KMS-11 (cell line): ENCODE data around the gene TRPM2.

Experiments used
- H2AFZ ChIP-seq: fragments of 200-600 bp; sonication (generic); 2 replicates; pipeline ENCODE4 v1.6.1; 2016; ENCODE audit warnings: antibody characterized with exemption, mixed run types, low read depth
- H3K27ac ChIP-seq: fragments of 200-600 bp; sonication (generic); 2 replicates; pipeline ENCODE4 v1.6.1; 2016; ENCODE audit warnings: mild to moderate bottlenecking, mixed run types
- H3K27me3 ChIP-seq: fragments of 200-600 bp; sonication (generic); 2 replicates; pipeline ENCODE4 v1.6.1; 2017; ENCODE audit warnings: mild to moderate bottlenecking, low read depth, mixed run types, moderate library complexity; ENCODE audit not compliant: insufficient read depth
- H3K36me3 ChIP-seq: fragments of 200-600 bp; sonication (generic); 2 replicates; pipeline ENCODE4 v1.6.1; 2017; ENCODE audit warnings: mild to moderate bottlenecking, mixed run types; ENCODE audit not compliant: insufficient read depth
- H3K4me1 ChIP-seq: fragments of 200-600 bp; sonication (generic); 2 replicates; pipeline ENCODE4 v1.6.1; 2016; ENCODE audit warnings: mild to moderate bottlenecking, low read depth, mixed run types; ENCODE audit not compliant: poor library complexity, severe bottlenecking
- H3K4me2 ChIP-seq: fragments of 200-600 bp; sonication (generic); 2 replicates; pipeline ENCODE4 v1.7.0; 2016; ENCODE audit warnings: mild to moderate bottlenecking, mixed run types
- H3K4me3 ChIP-seq: fragments of 200-600 bp; sonication (generic); IDR thresholded peaks from 2 replicates; pipeline ENCODE4 v1.6.1; 2017; ENCODE audit warnings: low read depth, low read length, mixed read lengths; ENCODE audit not compliant: insufficient read depth
- H3K79me2 ChIP-seq: fragments of 200-600 bp; sonication (generic); 2 replicates; pipeline ENCODE4 v1.6.1; 2016; ENCODE audit warnings: low read depth, mixed run types; ENCODE audit not compliant: insufficient read depth
- H3K9ac ChIP-seq: fragments of 200-600 bp; sonication (generic); 2 replicates; pipeline ENCODE4 v1.6.1; 2016; ENCODE audit warnings: mild to moderate bottlenecking, mixed run types
- H4K20me1 ChIP-seq: fragments of 200-600 bp; sonication (generic); 2 replicates; pipeline ENCODE4 v1.6.1; 2016; ENCODE audit warnings: mild to moderate bottlenecking, mixed run types; ENCODE audit not compliant: insufficient read depth
- TF ChIP-seq, protein P1 (sequence below): fragments of 200-600 bp; sonication (generic); conservative IDR thresholded peaks from 2 replicates; pipeline ENCODE4 v1.6.1; 2017; ENCODE audit warnings: low read depth, mild to moderate bottlenecking, antibody characterized with exemption, low read length, moderate library complexity, mixed read lengths

TRPM2 gene

DNA sequence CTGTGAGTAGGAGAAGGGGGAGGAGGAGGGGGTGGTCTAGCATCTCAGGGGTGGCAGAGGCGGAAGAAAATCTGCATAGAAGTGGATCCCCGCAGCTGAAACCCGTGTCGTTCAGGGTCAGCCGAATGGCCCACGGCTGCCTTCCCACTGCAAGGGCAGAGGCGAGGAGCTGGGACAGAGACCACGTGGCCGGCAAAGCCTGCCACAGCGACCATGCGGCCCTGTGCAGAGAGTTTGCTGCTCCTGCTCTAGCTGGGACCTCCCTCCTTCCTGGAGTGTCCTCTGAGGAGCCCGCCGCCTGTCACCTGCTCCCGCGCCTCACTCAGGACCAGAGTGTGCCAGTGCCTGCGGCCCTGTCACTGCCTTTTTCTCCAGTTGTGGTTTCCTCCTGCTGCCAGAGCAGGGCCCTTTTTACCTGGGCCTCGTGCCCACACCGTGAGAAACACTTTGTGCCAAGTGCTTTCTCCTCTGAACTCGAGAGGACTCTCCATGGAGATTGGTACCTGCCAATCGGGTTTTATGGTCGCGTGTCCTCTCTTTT is 5.4 kb upstream of the TRPM2 start:
- Histone ChIP-seq H3K79me2 (no peaks in the 10 kb centered on the region), H3K27me3 (peaks cover 75% of the 10 kb centered on the region), H3K4me1 (no peaks in the 10 kb centered on the region), H3K4me2 (no peak overlapping the region), H3K4me3 (no peak overlapping the region), H3K9ac (no peak overlapping the region), H4K20me1 (no peaks in the 10 kb centered on the region), H3K36me3 (no peaks in the 10 kb centered on the region), H3K27ac (no peak overlapping the region), H2AFZ (no peak overlapping the region)
- TF ChIP-seq, protein P1, sequence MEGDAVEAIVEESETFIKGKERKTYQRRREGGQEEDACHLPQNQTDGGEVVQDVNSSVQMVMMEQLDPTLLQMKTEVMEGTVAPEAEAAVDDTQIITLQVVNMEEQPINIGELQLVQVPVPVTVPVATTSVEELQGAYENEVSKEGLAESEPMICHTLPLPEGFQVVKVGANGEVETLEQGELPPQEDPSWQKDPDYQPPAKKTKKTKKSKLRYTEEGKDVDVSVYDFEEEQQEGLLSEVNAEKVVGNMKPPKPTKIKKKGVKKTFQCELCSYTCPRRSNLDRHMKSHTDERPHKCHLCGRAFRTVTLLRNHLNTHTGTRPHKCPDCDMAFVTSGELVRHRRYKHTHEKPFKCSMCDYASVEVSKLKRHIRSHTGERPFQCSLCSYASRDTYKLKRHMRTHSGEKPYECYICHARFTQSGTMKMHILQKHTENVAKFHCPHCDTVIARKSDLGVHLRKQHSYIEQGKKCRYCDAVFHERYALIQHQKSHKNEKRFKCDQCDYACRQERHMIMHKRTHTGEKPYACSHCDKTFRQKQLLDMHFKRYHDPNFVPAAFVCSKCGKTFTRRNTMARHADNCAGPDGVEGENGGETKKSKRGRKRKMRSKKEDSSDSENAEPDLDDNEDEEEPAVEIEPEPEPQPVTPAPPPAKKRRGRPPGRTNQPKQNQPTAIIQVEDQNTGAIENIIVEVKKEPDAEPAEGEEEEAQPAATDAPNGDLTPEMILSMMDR = no peak

DNA sequence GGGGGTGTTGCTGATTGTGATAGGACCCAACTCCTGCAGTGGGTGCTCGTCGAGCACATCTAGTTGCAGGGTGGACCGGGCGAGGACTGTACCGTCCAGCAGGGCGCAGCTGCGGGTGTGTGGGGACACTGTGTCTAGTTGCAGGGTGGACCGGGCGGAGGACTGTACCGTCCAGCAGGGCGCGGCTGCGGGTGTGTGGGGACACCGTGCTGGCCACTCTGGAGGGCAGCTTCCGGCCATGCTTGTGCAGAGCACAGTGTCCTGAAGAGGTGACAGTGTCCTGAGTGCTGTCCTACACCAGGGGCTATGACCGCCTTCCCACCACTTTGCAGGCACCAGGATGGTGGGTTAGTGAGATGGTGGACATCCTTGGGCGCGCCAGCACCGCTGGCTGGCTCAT is 4.6 kb upstream of the TRPM2 start:
- Histone ChIP-seq H4K20me1 (no peaks in the 10 kb centered on the region), H2AFZ (no peak overlapping the region), H3K9ac (no peak overlapping the region), H3K79me2 (no peaks in the 10 kb centered on the region), H3K4me2 (no peak overlapping the region), H3K4me1 (no peaks in the 10 kb centered on the region), H3K27ac (no peak overlapping the region), H3K27me3 (peaks cover 75% of the 10 kb centered on the region), H3K36me3 (no peaks in the 10 kb centered on the region), H3K4me3 (no peak overlapping the region)
- TF ChIP-seq, protein P1 = no peak

DNA sequence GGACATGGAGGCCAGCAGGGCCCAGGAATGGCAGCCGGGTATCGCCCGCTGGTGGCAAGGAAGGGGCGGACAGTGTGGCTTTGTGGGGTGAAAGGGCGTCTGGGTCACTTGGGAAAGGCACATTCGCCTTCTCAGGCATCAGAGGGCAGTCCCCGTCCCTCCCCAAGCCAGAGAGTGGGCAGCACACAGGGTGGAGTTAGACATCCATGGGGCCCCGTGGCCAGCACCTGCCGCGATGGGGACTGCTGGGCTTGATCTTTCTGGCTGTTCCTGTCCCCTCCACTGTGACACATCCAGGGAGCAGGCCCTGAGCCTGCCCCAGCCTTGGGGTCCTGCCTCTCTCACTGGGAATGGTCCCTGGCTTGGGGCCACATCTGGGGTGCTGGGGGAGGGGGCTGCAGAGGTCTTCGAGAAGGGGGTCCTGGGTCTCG is 4.0 kb upstream of the TRPM2 start:
- TF ChIP-seq, protein P1 = no peak
- H3K9ac ChIP-seq = no peak overlapping the region

DNA sequence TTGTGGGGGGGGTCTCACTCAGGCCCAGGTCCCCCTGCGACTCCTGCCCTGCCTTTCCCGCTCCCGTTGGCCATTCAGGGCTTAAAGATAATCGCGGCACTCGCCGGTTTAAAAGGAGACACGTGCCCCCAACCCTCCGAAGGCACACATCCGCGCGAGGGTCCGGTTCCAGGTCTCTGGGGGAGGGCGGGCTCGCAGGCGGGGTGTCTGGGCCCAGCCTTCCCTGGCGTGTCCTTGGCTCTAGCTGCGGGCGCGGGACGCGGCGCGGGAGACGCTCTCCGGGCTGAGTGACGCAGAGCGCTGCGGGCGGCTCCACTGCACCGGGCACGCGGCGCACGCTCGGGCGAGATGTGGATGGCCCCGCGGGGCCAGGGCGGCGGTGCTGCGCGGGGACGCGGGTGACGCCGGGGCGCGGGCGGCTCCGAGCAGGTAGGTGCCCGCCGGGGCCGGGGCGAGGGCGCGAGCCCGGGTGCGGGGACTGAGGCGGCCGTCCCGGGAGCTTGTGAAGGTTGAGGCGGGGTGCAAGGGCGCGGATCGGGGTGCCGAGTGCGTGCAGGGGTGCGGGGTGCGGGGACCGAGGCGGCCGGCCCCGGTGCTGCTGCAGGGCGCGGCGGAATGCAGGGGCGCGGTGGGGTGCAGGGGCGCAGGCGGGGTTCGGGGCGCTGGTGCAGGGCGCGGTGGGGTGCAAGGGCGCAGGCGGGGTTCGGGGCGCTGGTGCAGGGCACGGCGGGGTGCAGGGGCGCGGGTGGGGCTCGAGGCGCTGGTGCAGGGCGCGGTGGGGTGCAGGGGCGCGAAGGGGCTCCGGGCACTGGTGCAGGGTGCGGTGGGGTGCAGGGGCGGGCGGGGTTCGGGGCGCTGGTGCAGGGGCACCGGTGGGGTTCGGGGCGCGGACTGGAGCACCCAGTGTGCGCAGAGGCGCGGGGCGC is 3.3 kb upstream of the TRPM2 start:
- H3K27me3 ChIP-seq = peaks cover 75% of the 10 kb centered on the region
- H4K20me1 ChIP-seq = no peaks in the 10 kb centered on the region
- no peaks in the 10 kb centered on the region for H3K36me3 ChIP-seq

More for the DNA sequence above, 4.0 kb upstream of the TRPM2 start:
- no peaks in the 10 kb centered on the region for H3K4me1 ChIP-seq
- H3K4me3 ChIP-seq = no peak overlapping the region
- no peak overlapping the region for H3K4me2 ChIP-seq
- no peak overlapping the region for H3K27ac ChIP-seq
- peaks cover 75% of the 10 kb centered on the region for H3K27me3 ChIP-seq
- H3K36me3 ChIP-seq = no peaks in the 10 kb centered on the region
- H3K79me2 ChIP-seq = no peaks in the 10 kb centered on the region
- no peak overlapping the region for H2AFZ ChIP-seq
- no peaks in the 10 kb centered on the region for H4K20me1 ChIP-seq

More for the DNA sequence above, 3.3 kb upstream of the TRPM2 start:
- Histone ChIP-seq H3K9ac (no peak overlapping the region), H3K4me3 (no peak overlapping the region), H2AFZ (no peak overlapping the region), H3K4me2 (no peak overlapping the region), H3K4me1 (no peaks in the 10 kb centered on the region), H3K79me2 (no peaks in the 10 kb centered on the region), H3K27ac (no peak overlapping the region)
- TF ChIP-seq, protein P1 = no peak
